ENCODE measurements around the gene RUNX1.

DNA sequence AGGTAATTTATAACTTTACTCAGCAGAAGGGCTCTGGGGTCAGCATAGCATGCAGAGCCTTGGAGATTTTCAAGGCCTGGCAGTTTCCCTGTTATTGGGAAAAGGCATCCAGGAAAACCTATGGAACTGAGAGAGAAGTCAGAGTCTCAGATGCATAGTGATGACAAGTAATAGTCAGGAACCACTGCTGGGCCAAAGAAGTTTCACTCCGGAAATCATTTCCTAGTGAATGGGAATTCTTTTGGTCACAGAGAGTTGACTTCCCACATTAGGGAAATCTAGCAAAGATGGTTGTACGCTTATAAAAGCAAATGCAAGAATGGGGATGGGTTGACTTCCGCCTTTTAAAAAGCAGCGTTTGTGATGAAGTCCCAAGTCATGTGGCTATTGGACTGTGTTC lies 28.4 kb upstream of the RUNX1 start:
- TF ChIP-seq, protein P1, sequence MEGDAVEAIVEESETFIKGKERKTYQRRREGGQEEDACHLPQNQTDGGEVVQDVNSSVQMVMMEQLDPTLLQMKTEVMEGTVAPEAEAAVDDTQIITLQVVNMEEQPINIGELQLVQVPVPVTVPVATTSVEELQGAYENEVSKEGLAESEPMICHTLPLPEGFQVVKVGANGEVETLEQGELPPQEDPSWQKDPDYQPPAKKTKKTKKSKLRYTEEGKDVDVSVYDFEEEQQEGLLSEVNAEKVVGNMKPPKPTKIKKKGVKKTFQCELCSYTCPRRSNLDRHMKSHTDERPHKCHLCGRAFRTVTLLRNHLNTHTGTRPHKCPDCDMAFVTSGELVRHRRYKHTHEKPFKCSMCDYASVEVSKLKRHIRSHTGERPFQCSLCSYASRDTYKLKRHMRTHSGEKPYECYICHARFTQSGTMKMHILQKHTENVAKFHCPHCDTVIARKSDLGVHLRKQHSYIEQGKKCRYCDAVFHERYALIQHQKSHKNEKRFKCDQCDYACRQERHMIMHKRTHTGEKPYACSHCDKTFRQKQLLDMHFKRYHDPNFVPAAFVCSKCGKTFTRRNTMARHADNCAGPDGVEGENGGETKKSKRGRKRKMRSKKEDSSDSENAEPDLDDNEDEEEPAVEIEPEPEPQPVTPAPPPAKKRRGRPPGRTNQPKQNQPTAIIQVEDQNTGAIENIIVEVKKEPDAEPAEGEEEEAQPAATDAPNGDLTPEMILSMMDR (IDR thresholded peaks at IDR 0.05; ENCODE audit: low read depth, low read length), result no peak
- no peak for TF ChIP-seq POLR2A (IDR thresholded peaks at IDR 0.05; ENCODE audit: extremely low read depth, insufficient read length)
